PC-9 (cell line): Measurements from ENCODE around the gene HIBADH.

Experiments used
- CTCF ChIP-seq: fragments of 200-600 bp; sonication (generic); conservative IDR thresholded peaks from 2 replicates; pipeline ENCODE4 v1.6.1; 2017; ENCODE audit warnings: mixed run types, antibody characterized with exemption, mild to moderate bottlenecking, moderate library complexity
- EZH2 ChIP-seq: fragments of 200-600 bp; sonication (generic); IDR thresholded peaks from 2 replicates; pipeline ENCODE4 v1.8.0; 2017; ENCODE audit warnings: antibody characterized with exemption, low read depth

GRCh38 chr7:27535795-27536194 is 126.9 kb downstream of the HIBADH start:
- TF ChIP-seq CTCF (no peak), EZH2 (no peak)
